Heart left ventricle (tissue), 13 donors: ENCODE results near the gene ZCCHC4.

Experiments
- CTCF ChIP-seq, 12 donors: fragments of 200-600 bp; sonication (generic) in 4 of 12; IDR thresholded peaks; one replicate each; pipeline versions ENCODE4 v1.5.0 to v1.8.0; 2018 to 2022; ENCODE audit warnings: antibody characterized with exemption in 12 of 12, mild to moderate bottlenecking in 5 of 12
- POLR2A ChIP-seq, 2 donors: fragments of 450-650 bp; IDR thresholded peaks; one replicate each; pipeline ENCODE4 v1.6.1; 2017; ENCODE audit warnings: antibody characterized with exemption in 2 of 2, mild to moderate bottlenecking in 2 of 2, moderate library complexity in 2 of 2
- donor health status: ischemic (EF 13 %, LVEDD 7.1; RV severe dilation, severe dysfunction).
- donor health status: DM: no; HTN: yes; CAD: no.
- donor health status: DM: no; HTN: no; CAD: no.
- donor health status: ischemic (EF 25% LVEDD 6.9; RV normal size, moderate dysfunction).
- donor health status: ischemic (EF 25% LVEDD 5.7; RV mildly dilated, moderate dysfunction).
- donor health status: ischemic (EF 35%, LVEDD 5.7; RV mildly dilated, moderate dysfunction).
- donor health status: nonischemic (EF 11% LVEDD 7.7; RV severe dilation, severe dysfunction).
- donor health status: DM: yes; HTN: yes; CAD: no.
- donor health status: PGD.
- donor health status: ischemic (EF 29% LVEDD 5.4; RV normal size, mild dysfunction).
- donor health status: nonischemic (EF 23%, LVEDD 6.1; RV moderate dilation, normal function).

- TF ChIP-seq CTCF (IDR thresholded peaks at IDR 0.05), result no peak
- no peak for TF ChIP-seq POLR2A (IDR thresholded peaks at IDR 0.05)
Measured at GRCh38 chr4:25310803-25311166, 1.8 kb upstream of the ZCCHC4 start.
